NT2/D1 (cell line): ENCODE results near the gene RNF151.

Experiments
- DNase-seq: peaks from one replicate; pipeline ENCODE4 v3.0.0-alpha.2; 2011; ENCODE audit warnings: low read depth, low spot score
- H3K27me3 ChIP-seq: 2 replicates; pipeline ENCODE4 v1.6.0; 2011; ENCODE audit warnings: mild to moderate bottlenecking; ENCODE audit not compliant: insufficient read length, insufficient read depth
- H3K36me3 ChIP-seq: 2 replicates; pipeline ENCODE4 v1.6.1; 2011; ENCODE audit warnings: mild to moderate bottlenecking, low read length, mixed read lengths; ENCODE audit not compliant: insufficient read depth, insufficient read length
- H3K4me1 ChIP-seq: 2 replicates; pipeline ENCODE4 v1.5.1; 2011; ENCODE audit not compliant: insufficient read depth, insufficient read length
- H3K4me3 ChIP-seq: 2 replicates; pipeline ENCODE4 v1.5.1; 2011; ENCODE audit warnings: low read depth; ENCODE audit not compliant: insufficient read length
- H3K9ac ChIP-seq: 2 replicates; pipeline ENCODE4 v1.6.0; 2011; ENCODE audit warnings: low read depth; ENCODE audit not compliant: insufficient read length
- H3K9me3 ChIP-seq: 2 replicates; pipeline ENCODE4 v1.5.1; 2011; ENCODE audit warnings: mild to moderate bottlenecking, low read length; ENCODE audit not compliant: insufficient read depth
- SUZ12 ChIP-seq: IDR thresholded peaks from 2 replicates; pipeline ENCODE4 v1.6.1; 2011; ENCODE audit not compliant: insufficient read length, insufficient read depth; ENCODE audit errors: extremely low read depth
- YY1 ChIP-seq: IDR thresholded peaks from 2 replicates; pipeline ENCODE4 v1.6.1; 2011; ENCODE audit not compliant: insufficient read length, insufficient read depth
- ZNF274 ChIP-seq: IDR thresholded peaks from 2 replicates; pipeline ENCODE4 v1.6.1; 2011; ENCODE audit warnings: mild to moderate bottlenecking, low read depth, low read length

RNF151 gene

DNA sequence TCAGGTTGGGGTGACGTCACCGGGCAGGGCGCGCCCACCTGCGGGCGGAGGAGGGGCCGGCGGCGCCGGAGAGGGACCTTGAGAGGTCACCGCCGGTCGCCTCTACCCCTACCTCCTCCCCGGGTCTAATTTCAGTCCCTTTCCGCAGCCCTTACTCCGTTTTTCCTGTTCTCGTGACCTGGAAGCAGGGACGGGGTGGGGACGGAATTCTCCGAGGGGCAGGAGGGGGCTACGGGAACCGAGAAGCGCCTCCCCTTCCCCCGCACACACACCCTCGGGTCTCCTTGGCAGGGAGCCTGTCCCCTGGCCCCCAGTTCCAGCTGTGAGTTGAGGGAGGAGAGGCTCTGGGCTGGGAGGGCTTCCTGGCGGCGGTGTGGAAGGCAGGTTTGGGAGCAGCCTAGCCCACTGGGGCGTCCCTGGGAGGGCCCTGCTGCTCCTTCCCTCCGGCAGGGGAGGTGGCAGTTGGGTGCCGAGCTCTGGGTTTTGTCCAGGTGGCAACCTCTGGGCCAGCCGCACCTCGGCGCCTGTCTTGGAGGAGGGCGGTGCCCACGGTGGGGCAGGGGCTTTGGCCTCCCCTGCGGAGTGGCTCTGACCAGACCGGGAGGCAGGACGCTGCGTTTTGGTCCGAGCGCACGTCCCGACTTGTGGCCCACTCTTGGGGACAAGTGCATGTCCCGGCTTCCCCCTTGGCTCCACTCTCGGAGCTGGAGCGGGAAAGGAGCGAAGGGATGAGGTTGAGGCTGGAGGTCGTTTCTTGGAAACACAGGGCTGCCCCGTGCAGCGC lies 23.9 kb downstream of the RNF151 start:
- no peaks in the 10 kb centered on the region for H3K9me3 ChIP-seq
- peak overlapping the region; percentile 63 for H3K4me3 ChIP-seq
- no peak for DNase-seq
- H3K27me3 ChIP-seq, result peaks cover 28% of the 10 kb centered on the region
- peak overlapping the region; percentile 89 for H3K9ac ChIP-seq
- H3K4me1 ChIP-seq, result peaks cover 42% of the 10 kb centered on the region
- peaks cover 31% of the 10 kb centered on the region for H3K36me3 ChIP-seq
- TF ChIP-seq ZNF274 (no peak), SUZ12 (no peak), YY1 (no peak)

DNA sequence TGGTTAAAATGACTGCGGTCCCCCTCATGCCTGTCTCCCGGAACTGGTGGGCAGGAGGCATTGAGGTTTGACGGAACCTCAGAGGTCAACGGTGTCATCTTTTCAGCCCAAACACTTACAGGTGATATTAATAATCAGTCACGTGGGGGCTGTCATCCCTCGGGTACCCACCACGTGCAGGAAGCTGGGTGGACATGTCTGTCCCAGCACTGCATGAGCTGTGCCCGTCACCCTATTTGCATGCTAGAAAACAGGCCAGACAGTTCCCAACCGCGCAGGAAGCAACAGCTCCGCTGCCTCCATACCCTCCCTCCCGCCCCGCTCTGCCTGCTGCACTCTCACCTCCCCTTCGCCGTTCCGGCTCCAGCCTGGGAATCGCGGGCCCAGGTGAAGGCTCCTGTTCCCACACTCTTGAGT lies 24.5 kb downstream of the RNF151 start:
- no peak for DNase-seq
- peak overlapping the region; percentile 89 for H3K9ac ChIP-seq
- H3K4me3 ChIP-seq, result peak overlapping the region; percentile 63
- no peak for TF ChIP-seq ZNF274
- no peak for TF ChIP-seq SUZ12
- TF ChIP-seq YY1, result no peak
- H3K9me3 ChIP-seq, result no peaks in the 10 kb centered on the region
- H3K36me3 ChIP-seq, result peaks cover 30% of the 10 kb centered on the region
- H3K4me1 ChIP-seq, result peaks cover 36% of the 10 kb centered on the region
- peaks cover 28% of the 10 kb centered on the region for H3K27me3 ChIP-seq

GRCh38 chr16:1991588-1991947 lies 24.9 kb downstream of the RNF151 start:
- Histone ChIP-seq H3K4me3 (peak overlapping the region; percentile 31), H3K36me3 (peaks cover 29% of the 10 kb centered on the region), H3K9ac (peak overlapping the region; percentile 69), H3K4me1 (peaks cover 33% of the 10 kb centered on the region), H3K9me3 (no peaks in the 10 kb centered on the region), H3K27me3 (peaks cover 28% of the 10 kb centered on the region)
- no peak for DNase-seq
- TF ChIP-seq ZNF274 (no peak), YY1 (no peak), SUZ12 (no peak)

GRCh38 chr16:1991948-1992703 lies 25.5 kb downstream of the RNF151 start:
- Histone ChIP-seq H3K4me3 (peak overlapping the region; percentile 85), H3K36me3 (peaks cover 29% of the 10 kb centered on the region), H3K9me3 (no peaks in the 10 kb centered on the region), H3K9ac (peak overlapping the region; percentile 91), H3K4me1 (peaks cover 29% of the 10 kb centered on the region), H3K27me3 (peaks cover 28% of the 10 kb centered on the region)
- TF ChIP-seq SUZ12 (no peak), ZNF274 (no peak), YY1 (no peak)
- DNase-seq, result peak; percentile 90

DNA sequence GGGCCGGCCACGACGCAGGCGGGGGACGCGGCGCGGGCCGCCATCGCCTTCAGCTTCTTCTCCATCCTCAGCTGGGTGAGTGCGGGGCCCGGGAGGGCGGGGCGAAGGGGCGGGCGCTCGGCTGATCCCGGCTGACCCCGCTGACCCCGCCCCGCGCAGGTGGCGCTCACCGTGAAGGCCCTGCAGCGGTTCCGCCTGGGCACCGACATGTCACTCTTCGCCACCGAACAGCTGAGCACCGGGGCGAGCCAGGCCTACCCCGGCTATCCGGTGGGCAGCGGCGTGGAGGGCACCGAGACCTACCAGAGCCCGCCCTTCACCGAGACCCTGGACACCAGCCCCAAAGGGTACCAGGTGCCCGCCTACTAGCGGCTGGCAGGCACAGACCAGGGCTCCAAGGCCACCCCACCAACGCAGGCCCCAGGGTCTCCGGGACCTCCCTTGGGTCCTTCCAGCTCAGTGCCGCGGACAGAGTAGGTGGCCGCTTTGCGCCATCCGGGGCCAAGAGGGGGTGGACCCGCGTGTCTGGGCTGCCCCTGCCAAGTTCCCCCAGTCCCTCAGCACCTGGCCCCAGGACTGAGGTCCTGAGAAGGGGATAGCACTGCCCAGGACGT lies 26.2 kb downstream of the RNF151 start:
- peaks cover 28% of the 10 kb centered on the region for H3K27me3 ChIP-seq

DNA sequence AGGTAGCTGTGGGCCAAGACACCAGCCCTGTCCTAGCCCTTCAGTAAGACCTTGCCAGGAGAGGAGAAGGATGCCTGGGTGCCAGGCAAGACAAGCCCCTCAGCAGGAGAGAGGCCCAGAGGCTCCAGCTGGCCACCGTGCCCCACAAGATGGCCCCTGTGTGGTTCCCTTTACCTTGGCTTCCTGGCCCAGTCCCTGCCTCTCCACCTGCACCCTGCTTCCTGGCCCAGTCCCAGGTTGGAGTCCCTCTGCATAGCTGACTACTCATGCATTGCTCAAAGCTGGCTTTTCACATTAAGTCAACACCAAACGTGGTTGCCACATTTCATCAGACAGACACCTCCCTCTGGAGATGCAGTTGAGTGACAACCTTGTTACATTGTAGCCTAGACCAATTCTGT lies 27.1 kb downstream of the RNF151 start:
- H3K9ac ChIP-seq, result no peak overlapping the region
- no peaks in the 10 kb centered on the region for H3K9me3 ChIP-seq
- DNase-seq, result no peak

More for the DNA sequence above, 26.2 kb downstream of the RNF151 start:
- TF ChIP-seq YY1 (no peak), SUZ12 (no peak), ZNF274 (no peak)
- peak overlapping the region; percentile 91 for H3K9ac ChIP-seq
- peak overlapping the region; percentile 85 for H3K4me3 ChIP-seq
- peaks cover 29% of the 10 kb centered on the region for H3K4me1 ChIP-seq
- H3K9me3 ChIP-seq, result no peaks in the 10 kb centered on the region
- no peak for DNase-seq
- H3K36me3 ChIP-seq, result peaks cover 32% of the 10 kb centered on the region

More for the DNA sequence above, 27.1 kb downstream of the RNF151 start:
- Histone ChIP-seq H3K4me3 (peak overlapping the region; percentile 85), H3K36me3 (peaks cover 35% of the 10 kb centered on the region), H3K27me3 (peaks cover 25% of the 10 kb centered on the region), H3K4me1 (peaks cover 29% of the 10 kb centered on the region)
- TF ChIP-seq ZNF274, result no peak
- no peak for TF ChIP-seq SUZ12
- TF ChIP-seq YY1, result no peak
